OCI-M1 (cell line): Measurements from ENCODE around the gene FAIM.
"Not testable (repeated sequence)": the region's sequence is repeated elsewhere in the genome, so short reads cannot be mapped to it uniquely, and the experiment has no call there.

Experiments used
- DNase-seq: peaks from one replicate; lab custom pipeline; 2025; lab: John Stamatoyannopoulos, UW

The FAIM gene

DNA sequence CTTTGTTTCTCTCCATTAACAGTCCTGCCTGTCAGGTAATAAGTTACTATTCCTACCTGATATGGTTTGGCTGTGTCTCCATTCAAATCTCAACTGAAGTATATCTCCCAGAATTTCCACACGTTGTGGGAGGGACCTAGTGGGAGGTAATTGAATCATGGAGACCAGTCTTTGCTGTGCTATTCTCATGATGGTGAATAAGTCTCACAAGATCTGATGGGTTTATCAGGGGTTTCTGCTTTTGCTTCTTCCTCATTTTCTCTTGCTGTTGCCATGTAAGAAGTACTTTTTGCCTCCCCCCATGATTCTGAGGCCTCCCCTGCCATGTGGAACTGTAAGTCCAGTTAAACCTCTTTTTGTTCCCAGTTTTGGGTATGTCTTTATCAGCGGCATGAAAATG is 6.9 kb upstream of the FAIM start:
- not testable (repeated sequence) for DNase-seq

DNA sequence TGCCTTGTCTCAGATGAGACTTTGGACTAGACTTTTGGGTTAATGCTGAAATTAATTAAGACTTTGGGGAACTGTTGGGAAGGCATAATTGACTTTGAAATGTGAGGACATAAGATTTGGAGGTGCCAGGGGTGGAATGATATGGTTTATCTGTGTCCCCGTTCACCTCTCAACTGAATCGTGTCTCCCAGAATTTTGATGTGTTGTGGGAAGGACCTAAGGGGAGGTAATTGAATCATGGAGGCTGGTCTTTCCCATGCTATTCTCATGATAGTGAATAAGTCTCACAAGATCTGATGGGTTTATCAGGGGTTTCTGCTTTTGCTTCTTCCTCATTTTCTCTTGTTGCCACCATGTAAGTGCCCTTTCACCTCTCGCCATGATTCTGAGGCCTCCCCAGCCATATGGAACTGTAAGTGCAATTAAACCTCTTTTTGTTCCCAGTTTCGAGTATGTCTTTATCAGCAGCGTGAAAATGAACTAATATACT is 4.4 kb upstream of the FAIM start:
- DNase-seq = not testable (repeated sequence)

DNA sequence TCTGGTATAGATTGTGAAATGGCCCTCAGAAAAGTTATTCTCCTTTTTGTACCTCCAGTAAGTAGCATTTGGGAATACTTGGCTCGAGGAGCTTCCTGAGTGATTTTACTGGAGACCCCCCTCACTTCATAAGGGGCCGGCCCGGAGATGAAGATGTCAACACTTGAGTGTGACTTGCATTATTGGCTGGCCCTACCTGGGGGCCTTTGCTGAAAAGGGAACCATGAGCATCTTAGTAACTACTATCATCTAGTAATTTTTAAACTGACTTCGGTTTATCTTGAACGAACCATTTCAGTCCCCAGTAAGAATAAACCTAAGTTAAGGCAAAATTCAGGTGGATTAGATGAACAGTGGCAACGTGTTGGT is 1.3 kb downstream of the FAIM start:
- no peak for DNase-seq

DNA sequence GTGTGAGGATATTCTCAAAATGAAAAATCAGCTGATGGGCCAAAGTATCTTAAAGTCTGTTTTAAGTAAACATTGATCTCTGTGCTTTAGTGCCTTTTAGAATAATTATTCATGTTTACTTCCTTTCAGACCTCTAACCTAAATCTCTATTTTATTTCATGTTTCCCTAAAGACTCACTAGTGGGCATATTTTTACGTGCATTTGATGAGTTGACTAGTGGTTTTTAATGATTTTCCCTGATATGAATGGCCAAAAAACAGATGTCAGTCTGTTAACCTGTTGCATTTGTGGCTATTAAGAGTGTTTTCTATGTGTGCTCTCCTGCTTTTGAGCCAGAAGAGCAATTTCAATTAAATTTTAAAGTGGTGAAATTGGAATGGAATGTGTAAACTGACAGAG is 6.9 kb downstream of the FAIM start:
- no peak for DNase-seq

DNA sequence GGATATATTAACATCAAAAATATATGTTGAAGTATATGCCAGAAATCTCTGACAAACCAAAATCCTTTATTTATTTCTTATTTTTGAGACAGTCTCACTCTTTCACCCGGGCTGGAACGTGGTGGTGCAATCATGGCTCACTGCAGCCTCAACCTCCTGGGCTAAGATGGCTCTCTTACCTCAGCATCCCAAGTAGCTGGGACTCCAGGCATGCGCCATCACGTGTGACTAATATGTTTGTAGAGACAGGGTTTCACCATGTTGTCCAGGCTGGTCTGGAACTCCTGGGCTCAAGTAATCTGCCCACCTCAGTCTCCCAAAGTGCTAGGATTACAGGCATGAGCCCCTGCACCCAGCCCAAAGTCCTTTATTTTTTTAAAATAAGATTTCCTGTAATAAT is 11.9 kb downstream of the FAIM start:
- no peak for DNase-seq

DNA sequence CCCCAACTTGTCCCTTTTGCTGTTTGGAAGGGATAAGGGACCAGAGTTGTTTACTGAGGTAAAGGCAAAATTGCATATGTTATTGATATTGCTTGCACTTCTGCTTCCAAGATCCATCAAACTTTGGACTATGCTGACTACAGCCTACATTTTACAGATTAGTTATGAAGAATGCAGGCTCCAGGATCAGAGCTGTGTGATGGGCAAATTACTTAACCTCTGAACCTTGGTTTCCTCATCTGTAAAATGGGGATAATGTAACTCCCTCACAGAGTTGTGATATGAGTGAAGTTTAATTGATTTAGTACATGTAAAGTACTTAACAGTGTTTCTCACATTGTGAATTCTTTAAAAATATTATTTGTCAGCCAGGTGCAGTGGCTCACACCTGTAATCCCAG is 15.9 kb downstream of the FAIM start:
- DNase-seq = no peak

DNA sequence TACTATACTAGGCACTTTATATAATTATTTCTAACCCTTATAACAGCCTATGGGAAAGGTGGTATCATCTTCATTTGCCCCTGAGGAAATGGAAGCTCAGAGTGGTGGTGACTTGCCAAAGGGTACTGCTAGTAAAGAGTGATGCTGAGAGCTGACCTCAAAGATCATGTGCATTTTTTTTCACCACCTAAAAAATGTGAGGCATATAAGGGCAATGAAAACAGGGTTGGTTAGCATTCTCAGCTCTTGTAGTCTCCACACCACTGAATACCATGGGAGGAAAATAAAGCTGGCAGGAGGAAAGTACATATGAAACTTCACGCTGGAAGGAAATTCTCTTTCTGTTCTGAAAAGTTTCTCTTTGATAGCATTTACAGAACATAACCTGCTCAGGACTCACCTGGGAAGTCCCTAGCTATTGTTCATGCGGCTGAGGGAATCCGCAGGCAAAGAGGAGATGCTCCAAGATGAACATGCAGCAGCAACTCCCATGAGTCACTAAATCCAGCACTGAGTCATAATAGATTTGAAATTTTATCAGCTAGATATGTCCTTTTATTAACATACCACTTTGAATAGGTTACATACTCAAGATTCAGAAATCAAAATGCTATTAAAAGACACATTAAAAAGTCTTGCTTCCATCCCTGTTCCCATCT is 17.3 kb downstream of the FAIM start:
- no peak for DNase-seq

DNA sequence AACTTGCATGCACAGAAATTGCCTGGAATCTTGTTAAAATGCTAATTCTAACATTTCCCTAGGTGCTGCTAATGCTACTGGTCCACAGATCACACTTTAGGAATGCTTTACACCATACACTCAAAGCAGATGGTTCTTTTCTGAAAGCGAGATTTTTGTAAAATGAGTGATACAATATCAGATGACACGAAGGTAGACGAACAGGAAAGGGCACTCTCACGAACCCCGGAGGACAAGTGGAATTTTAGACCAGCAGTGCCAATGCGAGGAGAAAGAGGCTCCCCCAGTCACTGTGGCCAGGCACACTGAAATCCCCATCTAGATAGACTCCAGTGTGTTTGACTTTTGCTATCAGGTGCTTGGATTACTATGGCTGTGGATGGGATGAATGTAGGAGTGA is 21.0 kb downstream of the FAIM start:
- no peak for DNase-seq

DNA sequence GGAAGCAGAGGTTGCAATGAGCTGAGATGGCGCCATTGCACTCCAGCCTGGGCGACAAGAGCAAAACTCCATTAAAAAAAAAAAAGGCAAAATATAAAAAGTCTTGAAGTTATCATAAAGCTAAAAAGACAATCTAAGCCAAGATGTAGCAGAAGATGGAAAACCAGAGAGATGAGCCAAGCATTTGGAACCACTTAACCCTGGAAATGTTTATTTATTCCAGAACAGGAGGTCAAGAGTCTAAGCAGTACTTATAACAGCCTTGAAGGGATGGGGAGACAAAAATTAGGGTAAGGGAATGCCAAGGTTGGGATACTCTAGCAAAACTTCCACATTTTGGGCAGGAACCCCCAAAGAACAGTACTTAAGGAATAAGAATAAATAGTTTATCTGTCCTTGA is 30.1 kb downstream of the FAIM start:
- DNase-seq = no peak

DNA sequence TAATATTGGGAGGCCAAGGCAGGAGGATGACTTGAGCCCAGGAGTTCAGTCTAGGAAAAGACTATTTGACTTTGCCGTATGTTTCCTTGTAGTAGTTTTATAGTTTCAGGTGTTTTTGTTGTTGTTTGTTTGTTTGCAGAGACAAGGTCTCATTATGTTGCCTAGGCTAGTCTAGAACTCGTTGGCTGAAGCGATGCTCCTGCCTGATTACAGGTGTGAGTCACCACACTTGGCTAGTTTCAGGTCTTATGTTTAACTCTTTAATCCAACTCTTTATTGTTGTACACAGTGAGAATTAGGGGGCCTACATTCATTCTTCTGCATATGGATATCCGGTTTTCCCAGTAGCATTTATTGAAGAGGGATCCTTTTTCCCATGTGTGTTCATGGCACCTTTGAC is 32.0 kb downstream of the FAIM start:
- DNase-seq = no peak

DNA sequence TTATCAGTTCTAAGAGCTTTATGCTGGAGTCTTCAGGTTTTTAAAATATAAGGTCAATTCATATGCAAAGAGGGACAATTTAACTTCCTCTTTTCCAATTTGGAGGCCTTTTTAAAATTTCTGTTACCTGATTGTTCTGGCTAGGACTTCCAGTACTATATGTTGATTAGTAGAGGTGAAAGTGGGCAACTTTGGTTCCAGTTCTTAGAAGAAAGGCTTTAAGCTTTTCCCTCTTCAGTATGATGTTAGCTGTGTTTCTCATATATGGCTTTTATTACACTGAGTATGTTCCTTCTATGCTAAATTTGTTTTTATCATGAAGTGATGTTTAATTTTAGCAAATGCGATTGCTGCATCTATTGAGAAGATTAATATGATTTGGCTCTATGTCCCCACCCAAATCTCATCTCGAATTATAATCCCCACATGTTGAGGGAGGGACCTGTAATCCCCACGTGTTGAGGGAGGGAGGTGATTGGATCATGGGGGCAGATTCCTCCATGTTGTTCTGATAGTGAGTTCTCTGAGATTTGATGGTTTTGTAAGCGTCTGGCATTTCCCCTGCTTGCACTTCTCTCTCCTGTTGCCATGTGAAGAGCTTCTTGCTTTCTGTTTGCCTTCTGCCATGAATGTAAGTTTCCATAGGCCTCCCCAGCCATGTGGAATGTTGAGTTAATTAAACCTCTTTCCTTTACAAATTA is 33.8 kb downstream of the FAIM start:
- DNase-seq = peak; percentile 26

DNA sequence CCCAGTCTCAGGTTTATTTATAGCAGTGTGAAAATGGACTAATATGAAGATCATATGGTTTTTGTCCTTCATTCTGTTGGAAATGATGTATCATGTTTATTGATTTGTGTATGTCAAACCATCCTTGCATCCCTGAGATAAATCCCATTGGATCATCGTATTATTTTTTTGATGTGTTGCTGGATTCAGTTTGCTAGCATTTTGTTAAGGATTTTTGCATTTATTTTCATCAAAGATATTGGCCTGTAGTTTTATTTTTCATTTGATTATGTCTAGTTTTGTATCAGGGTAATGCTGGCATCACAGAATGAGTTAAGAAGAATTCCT is 34.3 kb downstream of the FAIM start:
- DNase-seq = no peak

DNA sequence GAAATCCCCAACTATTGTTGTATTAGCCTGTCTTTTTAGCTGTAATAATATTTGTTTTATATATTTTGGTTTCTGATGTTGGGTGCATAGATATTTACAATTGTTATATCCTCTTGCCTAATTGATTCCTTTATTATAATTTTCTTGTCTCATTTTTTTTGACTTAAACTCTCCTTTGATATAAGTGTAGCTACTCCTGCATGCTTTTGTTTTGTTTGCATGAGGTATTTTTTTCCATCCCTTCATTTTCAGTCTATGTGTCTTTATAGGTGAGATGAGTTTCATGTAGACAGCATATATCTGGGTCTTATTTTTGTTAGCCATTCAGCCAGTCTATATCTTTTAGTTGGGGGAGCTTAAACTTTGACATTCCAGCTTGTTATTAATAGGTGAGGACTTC is 37.4 kb downstream of the FAIM start:
- no peak for DNase-seq

DNA sequence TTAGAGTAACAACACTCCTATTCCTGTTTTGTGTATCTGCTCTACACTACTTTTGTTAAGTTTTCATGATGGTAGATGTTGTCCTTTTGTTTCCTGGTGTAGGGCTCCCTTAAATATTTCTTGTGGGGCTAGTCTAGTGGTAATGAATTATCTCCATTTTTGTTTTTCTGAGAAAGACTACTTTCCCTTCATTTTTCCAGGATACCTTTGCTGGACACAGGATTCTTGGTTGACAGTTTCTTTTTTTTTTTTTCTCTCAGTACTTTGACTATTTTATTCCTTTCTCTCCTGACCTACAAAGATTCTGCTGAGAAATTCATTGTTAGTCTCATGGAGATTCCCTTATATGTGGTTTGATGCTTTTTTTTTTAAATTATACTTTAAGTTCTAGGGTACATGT is 37.9 kb downstream of the FAIM start:
- peak; percentile 12 for DNase-seq

DNA sequence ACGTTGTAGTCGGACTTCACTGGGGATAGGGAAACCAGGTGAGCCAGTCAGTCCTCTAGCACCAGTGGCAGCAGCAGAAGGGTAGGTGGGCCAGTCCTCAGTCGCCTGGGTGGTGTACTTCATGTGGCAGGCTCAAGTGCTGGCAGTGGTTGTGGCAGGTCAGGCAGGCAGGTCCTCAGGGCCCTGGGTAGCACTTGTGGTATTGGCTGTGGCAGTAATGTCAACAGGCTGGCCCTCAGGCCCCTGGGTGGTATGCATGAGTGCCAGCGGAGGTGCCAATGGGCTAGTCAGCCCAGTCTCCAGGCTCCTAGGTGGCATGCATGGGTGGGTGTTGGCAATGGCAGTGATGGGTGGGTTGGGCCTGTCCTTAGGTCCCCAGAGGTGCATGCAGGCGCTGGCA is 40.6 kb downstream of the FAIM start:
- DNase-seq = no peak

DNA sequence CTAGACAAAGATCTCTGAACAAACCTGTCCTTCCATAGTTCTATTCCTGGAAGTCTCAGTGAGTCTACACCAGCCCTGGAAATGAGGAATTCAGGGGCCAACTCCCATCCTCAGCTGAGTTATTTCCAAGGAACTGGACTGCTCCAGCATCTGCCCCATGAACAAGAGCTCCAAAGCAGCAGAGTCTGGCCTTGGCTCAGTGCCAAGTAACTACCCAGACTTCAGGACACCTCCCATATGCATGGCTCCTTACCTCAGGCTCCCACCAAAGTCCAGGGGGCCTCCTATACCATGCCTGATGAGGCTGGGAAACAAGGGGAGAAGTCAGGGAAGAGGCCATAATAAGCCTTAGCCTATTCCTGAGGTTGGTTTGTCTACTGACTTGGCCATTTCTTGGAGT is 45.0 kb downstream of the FAIM start:
- no peak for DNase-seq

DNA sequence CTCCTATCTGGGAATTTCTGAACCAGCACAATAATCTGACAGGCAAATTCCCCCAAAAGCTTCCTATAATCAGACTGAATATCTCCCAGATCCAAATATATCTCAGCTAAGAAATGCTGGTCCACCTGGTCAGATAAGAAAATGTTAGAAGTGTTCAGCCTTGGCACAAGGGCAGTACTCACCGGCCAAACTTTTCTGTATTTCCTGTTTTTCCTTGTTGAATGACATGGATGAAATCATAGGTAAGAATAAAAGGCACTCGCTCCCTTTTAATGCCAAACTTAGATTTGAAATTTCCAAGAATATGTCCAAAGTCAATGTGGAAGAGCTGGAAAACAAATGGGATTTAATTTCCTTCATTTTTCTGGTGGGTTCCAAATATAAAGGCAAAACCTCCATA is 48.9 kb downstream of the FAIM start:
- no peak for DNase-seq

DNA sequence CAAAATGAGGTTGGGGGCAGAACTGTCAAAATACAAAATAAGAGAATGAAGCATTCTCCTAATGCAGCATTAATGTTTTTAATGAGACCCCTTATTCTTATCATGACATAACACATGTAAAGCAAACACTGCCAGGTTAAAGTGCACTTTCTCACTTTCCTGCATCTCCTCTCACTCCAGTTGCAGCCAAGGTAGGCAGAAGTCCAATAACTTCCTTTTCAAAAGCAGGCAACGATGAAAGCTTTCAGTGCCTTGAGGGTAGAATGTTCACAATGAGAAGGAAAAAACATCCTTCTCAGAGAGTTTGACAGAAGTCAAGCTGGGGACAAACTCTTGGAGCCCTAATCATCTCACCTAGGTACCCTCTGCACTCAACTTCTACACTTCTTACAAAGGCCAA is 59.5 kb downstream of the FAIM start:
- DNase-seq = no peak

DNA sequence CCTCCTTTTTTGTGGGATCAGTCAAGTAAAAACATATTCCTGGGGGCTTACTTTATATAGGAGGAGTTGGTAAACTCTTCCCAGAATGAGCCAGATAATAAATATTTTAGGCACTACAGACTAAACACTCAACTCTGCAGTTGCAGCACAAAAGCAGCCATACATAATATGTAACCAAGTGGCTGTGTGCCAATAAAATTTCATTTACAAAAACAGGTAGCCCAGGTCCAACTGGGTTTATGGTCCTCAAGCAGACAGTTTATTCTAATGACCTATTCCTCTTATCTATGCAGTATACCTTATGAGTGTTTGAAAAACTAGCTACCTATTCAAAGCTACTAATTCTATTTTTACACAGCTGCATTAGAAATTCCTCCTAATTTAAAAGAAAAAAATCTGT is 61.8 kb downstream of the FAIM start:
- no peak for DNase-seq

DNA sequence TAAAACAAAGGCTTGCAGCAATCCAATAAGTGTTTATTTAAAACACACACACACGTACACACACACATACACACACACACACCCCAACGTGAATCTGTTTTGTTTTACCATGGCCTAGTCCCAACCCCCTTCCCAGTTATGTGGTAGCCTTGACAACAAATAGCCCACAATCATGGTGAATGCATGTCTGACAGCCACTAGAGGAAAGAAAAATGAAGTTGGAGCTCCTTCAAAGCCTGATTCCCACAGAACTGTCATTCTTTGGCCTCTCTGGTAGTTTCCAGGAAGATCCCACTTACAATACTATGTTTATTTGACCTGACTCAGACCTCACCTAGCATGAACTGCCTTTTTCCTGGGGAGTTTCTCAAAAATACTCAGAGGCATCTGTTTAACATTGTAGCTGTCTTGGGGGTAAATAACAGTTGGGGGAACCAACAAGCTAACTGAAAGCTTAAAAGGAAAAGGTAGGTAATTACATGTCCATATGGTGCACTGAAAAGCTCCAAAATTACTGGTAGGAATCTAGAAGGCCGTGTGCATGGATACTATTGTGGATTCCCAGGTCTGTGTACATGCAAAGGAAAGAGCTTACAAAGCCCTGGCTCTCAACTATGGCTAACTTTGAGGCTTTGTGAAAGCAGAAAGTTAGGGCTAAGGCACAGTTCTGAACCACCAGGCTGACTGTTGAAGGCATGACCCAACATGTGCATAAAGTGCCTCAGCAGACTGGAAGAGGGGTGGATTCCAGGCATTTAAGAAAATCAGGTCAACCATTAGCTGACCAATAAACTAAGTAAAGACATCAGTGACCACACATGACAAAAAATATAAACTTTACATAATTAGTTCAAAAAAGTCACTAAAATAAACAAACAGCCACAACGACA is 65.3 kb downstream of the FAIM start:
- peak; percentile 39 for DNase-seq

DNA sequence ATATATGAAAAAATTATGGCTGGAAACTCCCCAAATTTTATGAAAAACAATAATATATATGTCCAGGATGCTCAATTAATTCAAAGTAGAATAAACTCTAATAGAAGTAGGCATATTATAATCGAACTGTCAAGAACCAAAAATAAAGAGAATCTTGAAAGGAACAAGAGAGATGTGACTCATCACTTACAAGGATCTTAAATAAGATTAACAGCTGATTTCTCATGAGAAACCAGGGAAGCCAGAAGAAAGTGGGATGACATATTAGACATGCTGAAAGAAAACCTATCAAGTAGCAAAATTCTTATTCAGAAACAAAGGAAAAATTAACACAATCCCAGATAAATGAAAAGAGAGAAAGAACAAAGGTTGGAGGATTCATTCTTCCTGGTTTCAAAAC is 66.8 kb downstream of the FAIM start:
- peak; percentile 52 for DNase-seq

DNA sequence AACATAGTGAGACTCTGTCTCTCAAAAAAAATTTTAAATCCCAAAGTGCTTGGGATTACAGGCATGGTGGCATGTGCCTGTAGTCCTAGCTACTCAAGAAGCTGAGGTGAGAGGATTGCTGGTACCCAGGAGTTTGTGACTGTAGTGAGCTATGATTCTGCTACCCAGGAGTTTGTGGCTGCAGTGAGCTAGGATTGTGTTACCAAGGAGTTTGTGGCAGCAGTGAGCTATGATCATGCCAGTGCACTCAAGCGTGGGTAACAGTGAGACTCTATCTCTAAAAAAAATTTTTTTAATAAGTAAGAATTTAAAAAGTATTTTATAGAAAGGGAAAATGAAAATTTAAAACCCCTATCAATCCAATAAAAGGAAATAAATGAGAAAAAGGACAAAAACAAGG is 69.5 kb downstream of the FAIM start:
- no peak for DNase-seq

DNA sequence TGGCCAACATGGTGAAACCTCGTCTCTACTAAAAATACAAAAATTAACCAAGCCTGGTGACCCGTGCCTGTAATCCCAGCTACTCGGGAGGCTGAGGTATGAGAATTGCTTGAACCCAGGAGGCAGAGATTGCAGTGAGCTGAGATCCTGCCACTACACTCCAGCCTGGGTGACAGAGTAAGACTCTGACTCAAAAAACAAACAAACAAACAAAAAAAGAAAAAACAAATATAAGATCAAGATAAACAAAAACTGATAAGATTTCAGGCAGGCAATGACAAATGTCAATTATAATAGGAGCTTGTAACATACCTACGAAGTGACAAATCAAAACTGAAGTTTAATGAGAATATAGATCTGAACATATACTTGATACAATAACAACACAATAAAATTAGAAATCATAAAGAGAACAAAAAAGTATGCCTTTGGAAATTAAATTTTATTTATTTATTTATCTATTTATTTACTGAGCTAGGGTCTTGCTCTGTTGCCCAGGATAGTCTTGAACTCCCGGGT is 70.4 kb downstream of the FAIM start:
- no peak for DNase-seq
